Activated CD8-positive, alpha-beta memory T cell treated with anti-CD3 and anti-CD28 coated beads, Interleukin-2, amount 50 U/mL, for 24 hours (primary cell): ENCODE results near the gene TTC12.

Experiments
- DNase-seq: peaks from one replicate; pipeline ENCODE4 v3.0.0-alpha.2; 2020; ENCODE audit errors: extremely low read depth

Gene TTC12

GRCh38 chr11:113373981-113374560 lies 59.7 kb downstream of the TTC12 start:
- DNase-seq = no peak

GRCh38 chr11:113375402-113375801 lies 61.0 kb downstream of the TTC12 start:
- DNase-seq = no peak

GRCh38 chr11:113376156-113376555 lies 61.8 kb downstream of the TTC12 start:
- DNase-seq = no peak

- no peak for DNase-seq
Measured at GRCh38 chr11:113377681-113378412, 63.5 kb downstream of the TTC12 start.

- DNase-seq = no peak
Measured at GRCh38 chr11:113378692-113379091, 64.3 kb downstream of the TTC12 start.

GRCh38 chr11:113382121-113382520 lies 67.7 kb downstream of the TTC12 start:
- DNase-seq = no peak

- DNase-seq = no peak
Measured at GRCh38 chr11:113384551-113384950, 70.2 kb downstream of the TTC12 start.

- DNase-seq = no peak
Measured at GRCh38 chr11:113385749-113386148, 71.4 kb downstream of the TTC12 start.

GRCh38 chr11:113386866-113387265 lies 72.5 kb downstream of the TTC12 start:
- no peak for DNase-seq

GRCh38 chr11:113387605-113388211 lies 73.3 kb downstream of the TTC12 start, which contains the start of gene ANKK1:
TSS of gene ANKK1 (plus strand) at chr11:113387779. CDS start at chr11:113387885, 106 bp downstream.
- no peak for DNase-seq

GRCh38 chr11:113389272-113389671 lies 74.9 kb downstream of the TTC12 start:
- no peak for DNase-seq

- DNase-seq = no peak
Measured at GRCh38 chr11:113392236-113392921, 78.0 kb downstream of the TTC12 start.

- no peak for DNase-seq
Measured at GRCh38 chr11:113393501-113393985, 79.2 kb downstream of the TTC12 start.

- DNase-seq = no peak
Measured at GRCh38 chr11:113394919-113395318, 80.5 kb downstream of the TTC12 start.

- no peak for DNase-seq
Measured at GRCh38 chr11:113395782-113396336, 81.5 kb downstream of the TTC12 start.

- DNase-seq = no peak
Measured at GRCh38 chr11:113396690-113397089, 82.3 kb downstream of the TTC12 start.

GRCh38 chr11:113397212-113397611 lies 82.8 kb downstream of the TTC12 start:
- no peak for DNase-seq

GRCh38 chr11:113397821-113398220 lies 83.4 kb downstream of the TTC12 start:
- DNase-seq = no peak

GRCh38 chr11:113398669-113399430 lies 84.5 kb downstream of the TTC12 start:
- no peak for DNase-seq

GRCh38 chr11:113400631-113401230 lies 86.3 kb downstream of the TTC12 start:
- no peak for DNase-seq

- DNase-seq = no peak
Measured at GRCh38 chr11:113401718-113402117, 87.3 kb downstream of the TTC12 start.
